Rectal smooth muscle tissue (tissue), 1 donor: ENCODE results near the gene MIB1.
"Not testable (repeated sequence)": the region's sequence is repeated elsewhere in the genome, so short reads cannot be mapped to it uniquely, and the experiment has no call there.

Experiments used
- H3K27ac ChIP-seq: one replicate; pipeline ENCODE4 v1.7.0; 2013; ENCODE audit warnings: low read depth, low read length, inconsistent platforms
- H3K27me3 ChIP-seq: one replicate; pipeline ENCODE4 v1.7.0; 2013; ENCODE audit warnings: low read length; ENCODE audit not compliant: control insufficient read depth, insufficient read depth
- H3K36me3 ChIP-seq: one replicate; pipeline ENCODE4 v1.7.0; 2013; ENCODE audit warnings: low read length; ENCODE audit not compliant: control insufficient read depth, insufficient read depth
- H3K4me1 ChIP-seq: one replicate; pipeline ENCODE4 v1.7.0; 2013; ENCODE audit warnings: low read length; ENCODE audit not compliant: control insufficient read depth, insufficient read depth
- H3K4me3 ChIP-seq: one replicate; pipeline ENCODE4 v1.7.0; 2013; ENCODE audit warnings: low read length
- H3K9ac ChIP-seq: one replicate; pipeline ENCODE4 v1.7.0; 2013; ENCODE audit warnings: low read length

Gene MIB1

GRCh38 chr18:21740538-21741311 lies at the start of gene MIB1:
Gene MIB1 (plus strand): TSS chr18:21740792. CDS start chr18:21741584, 792 bp downstream.
- Histone ChIP-seq H3K9ac (peak within 1 kb of the TSS; percentile 72), H3K4me1 (no peaks in the 10 kb centered on the region), H3K27me3 (no peaks in the 10 kb centered on the region), H3K36me3 (no peaks in the 10 kb centered on the region), H3K4me3 (peak within 1 kb of the TSS; percentile 74), H3K27ac (peak within 1 kb of the TSS; percentile 98)

DNA sequence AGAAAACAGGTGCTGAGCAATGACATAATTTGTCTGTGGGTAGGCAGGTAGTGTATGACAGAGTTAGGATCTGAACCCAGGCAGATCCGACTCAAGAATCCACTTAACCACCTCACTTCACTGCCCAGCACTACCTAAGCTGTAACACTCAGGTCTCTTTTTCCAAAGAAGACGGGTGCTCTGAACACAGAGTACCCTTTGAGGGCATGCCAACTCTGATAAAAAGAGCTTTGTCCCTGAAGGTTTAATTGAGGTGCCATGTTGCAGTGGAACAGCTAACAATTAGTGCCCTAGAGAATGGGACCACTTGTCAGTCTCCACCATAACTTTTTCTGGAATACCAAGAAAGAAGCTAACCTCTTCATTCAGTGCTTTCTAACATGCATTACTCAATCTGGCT lies 47.3 kb upstream of the MIB1 start:
- no peaks in the 10 kb centered on the region for H3K27me3 ChIP-seq
- no peak overlapping the region for H3K27ac ChIP-seq
- H3K9ac ChIP-seq = no peak overlapping the region
- peaks cover 2% of the 10 kb centered on the region for H3K36me3 ChIP-seq
- no peak overlapping the region for H3K4me3 ChIP-seq
- H3K4me1 ChIP-seq = no peaks in the 10 kb centered on the region

- Histone ChIP-seq H3K27me3 (no peaks in the 10 kb centered on the region), H3K9ac (no peak overlapping the region), H3K4me3 (no peak overlapping the region), H3K36me3 (no peaks in the 10 kb centered on the region), H3K4me1 (peaks cover 6% of the 10 kb centered on the region), H3K27ac (no peak overlapping the region)
Observed at GRCh38 chr18:21700528-21701075, 40.0 kb upstream of the MIB1 start.

DNA sequence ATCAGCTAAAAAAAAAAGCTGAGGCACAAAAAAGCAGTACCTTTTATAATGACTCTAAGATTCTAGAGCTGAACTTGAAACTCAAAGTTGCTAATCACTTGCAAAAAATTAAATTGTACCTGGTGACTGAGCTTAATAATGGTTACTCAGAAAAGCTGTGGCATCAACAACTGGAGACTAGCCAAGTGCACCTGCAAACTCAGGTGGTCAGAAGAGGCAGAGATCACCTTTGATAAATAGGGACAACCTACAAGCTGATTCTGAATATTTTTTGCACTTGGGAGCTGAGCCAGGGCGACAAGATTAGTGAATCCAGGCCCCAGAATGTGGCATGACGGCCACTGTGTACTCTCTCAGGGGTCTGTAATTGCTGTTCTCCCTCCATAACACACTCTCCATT lies 39.0 kb upstream of the MIB1 start:
- Histone ChIP-seq H3K27ac (no peak overlapping the region), H3K4me3 (no peak overlapping the region), H3K4me1 (peaks cover 6% of the 10 kb centered on the region), H3K36me3 (no peaks in the 10 kb centered on the region), H3K27me3 (no peaks in the 10 kb centered on the region), H3K9ac (no peak overlapping the region)

DNA sequence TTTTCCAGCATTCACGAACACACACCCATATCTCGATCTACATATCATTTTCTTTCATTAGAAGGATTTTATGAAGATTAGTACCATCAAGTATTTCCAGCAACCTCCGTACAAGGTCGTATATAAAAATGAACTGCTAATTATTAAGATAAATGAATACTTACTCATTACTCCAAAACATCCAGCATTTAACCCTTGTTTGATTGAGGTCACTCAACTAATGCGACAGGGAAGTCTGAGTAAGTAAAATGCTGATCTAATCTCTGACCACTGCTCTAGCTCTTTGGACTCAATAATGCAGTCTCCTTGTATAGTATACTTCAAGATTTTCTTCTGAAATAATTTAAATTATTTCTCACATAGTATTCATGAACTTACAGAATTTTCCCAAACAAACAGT lies 38.0 kb upstream of the MIB1 start:
- H3K4me1 ChIP-seq = peaks cover 6% of the 10 kb centered on the region
- no peaks in the 10 kb centered on the region for H3K36me3 ChIP-seq
- no peak overlapping the region for H3K9ac ChIP-seq
- no peak overlapping the region for H3K27ac ChIP-seq
- no peak overlapping the region for H3K4me3 ChIP-seq
- H3K27me3 ChIP-seq = no peaks in the 10 kb centered on the region

- Histone ChIP-seq H3K36me3 (no peaks in the 10 kb centered on the region), H3K4me3 (peak overlapping the region; percentile 94), H3K27ac (no peak overlapping the region), H3K9ac (peak overlapping the region; percentile 12), H3K4me1 (peaks cover 6% of the 10 kb centered on the region), H3K27me3 (no peaks in the 10 kb centered on the region)
Observed at GRCh38 chr18:21703241-21703820, 37.3 kb upstream of the MIB1 start.

GRCh38 chr18:21704603-21705364 lies 35.8 kb upstream of the MIB1 start, which contains the start of gene ABHD3:
Gene ABHD3 (minus strand): TSS chr18:21704774. CDS start chr18:21704665, 109 bp downstream.
- H3K27me3 ChIP-seq = no peaks in the 10 kb centered on the region
- H3K27ac ChIP-seq = peak within 1 kb of the TSS; percentile 85
- peak within 1 kb of the TSS; percentile 94 for H3K4me3 ChIP-seq
- peaks cover 6% of the 10 kb centered on the region for H3K4me1 ChIP-seq
- peak within 1 kb of the TSS; percentile 86 for H3K9ac ChIP-seq
- H3K36me3 ChIP-seq = no peaks in the 10 kb centered on the region

DNA sequence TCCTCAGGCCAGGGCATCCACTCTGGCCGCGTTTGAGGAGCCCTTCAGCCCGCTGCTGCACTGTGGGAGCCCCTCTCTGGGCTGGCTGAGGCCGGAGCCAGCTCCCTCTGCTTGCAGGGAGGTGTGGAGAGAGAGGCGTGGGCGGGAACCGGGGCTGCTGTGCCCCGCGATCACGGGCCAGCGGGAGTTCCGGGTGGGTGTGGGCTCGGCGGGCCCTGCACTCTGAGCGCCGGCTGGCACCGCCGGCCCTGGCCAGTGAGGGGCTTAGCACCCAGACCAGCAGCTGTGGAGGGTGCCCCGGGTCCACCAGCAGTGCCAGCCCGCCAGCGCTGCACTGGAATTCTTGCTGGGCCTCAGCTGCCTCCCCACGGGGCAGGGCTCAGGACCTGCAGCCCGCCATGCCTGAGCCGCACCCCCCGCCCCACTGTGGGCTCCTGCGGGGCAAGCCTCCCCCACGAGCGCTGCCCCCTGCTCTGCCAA lies 34.2 kb upstream of the MIB1 start:
- Histone ChIP-seq H3K27me3 (no peaks in the 10 kb centered on the region), H3K27ac (no peak overlapping the region), H3K4me3 (no peak overlapping the region), H3K9ac (no peak overlapping the region), H3K4me1 (peaks cover 6% of the 10 kb centered on the region), H3K36me3 (no peaks in the 10 kb centered on the region)

GRCh38 chr18:21707130-21707529 lies 33.5 kb upstream of the MIB1 start:
- not testable (repeated sequence) for H3K27me3 ChIP-seq, H3K4me3 ChIP-seq, H3K27ac ChIP-seq, H3K36me3 ChIP-seq, H3K4me1 ChIP-seq, H3K9ac ChIP-seq

GRCh38 chr18:21714474-21714873 lies 26.1 kb upstream of the MIB1 start:
- Histone ChIP-seq H3K4me3 (no peak overlapping the region), H3K4me1 (no peaks in the 10 kb centered on the region), H3K27me3 (no peaks in the 10 kb centered on the region), H3K9ac (no peak overlapping the region), H3K36me3 (no peaks in the 10 kb centered on the region), H3K27ac (no peak overlapping the region)

- Histone ChIP-seq H3K4me3 (no peak overlapping the region), H3K36me3 (no peaks in the 10 kb centered on the region), H3K4me1 (no peaks in the 10 kb centered on the region), H3K9ac (no peak overlapping the region), H3K27me3 (no peaks in the 10 kb centered on the region), H3K27ac (no peak overlapping the region)
Observed at GRCh38 chr18:21722687-21723086, 17.9 kb upstream of the MIB1 start.

DNA sequence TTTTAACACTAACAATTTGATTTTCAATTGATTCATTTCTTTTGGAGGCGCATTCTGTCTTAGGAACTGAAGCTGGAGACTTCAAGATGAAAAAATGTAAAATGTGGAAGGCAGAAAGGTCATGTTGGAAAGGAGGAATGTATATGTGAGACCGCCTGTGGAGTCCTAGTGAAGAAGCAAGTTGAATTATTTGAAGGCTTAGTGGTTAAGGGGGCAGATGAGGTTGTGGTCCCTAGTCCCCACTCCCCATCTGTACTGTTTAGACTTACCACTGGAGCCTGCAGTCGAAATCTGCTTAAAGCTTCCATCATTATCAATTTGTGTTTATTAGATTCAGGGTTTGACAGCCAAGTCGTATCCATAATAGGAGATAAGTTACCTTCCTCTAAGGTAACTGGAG lies 15.4 kb upstream of the MIB1 start:
- Histone ChIP-seq H3K4me1 (no peaks in the 10 kb centered on the region), H3K4me3 (no peak overlapping the region), H3K9ac (no peak overlapping the region)

More for the DNA sequence above, 15.4 kb upstream of the MIB1 start:
- H3K36me3 ChIP-seq = no peaks in the 10 kb centered on the region
- H3K27ac ChIP-seq = no peak overlapping the region
- H3K27me3 ChIP-seq = no peaks in the 10 kb centered on the region
